Measurements from ENCODE around the gene PSMA8. TPM values are rescaled to one million over a fixed set of nuclear protein-coding genes. Genes with fewer than 3 reads are reported as not detected.

Gene PSMA8
- total RNA-seq (2022; extraction: Qiagen RNA extraction) = not detected in 5 replicates

DNA sequence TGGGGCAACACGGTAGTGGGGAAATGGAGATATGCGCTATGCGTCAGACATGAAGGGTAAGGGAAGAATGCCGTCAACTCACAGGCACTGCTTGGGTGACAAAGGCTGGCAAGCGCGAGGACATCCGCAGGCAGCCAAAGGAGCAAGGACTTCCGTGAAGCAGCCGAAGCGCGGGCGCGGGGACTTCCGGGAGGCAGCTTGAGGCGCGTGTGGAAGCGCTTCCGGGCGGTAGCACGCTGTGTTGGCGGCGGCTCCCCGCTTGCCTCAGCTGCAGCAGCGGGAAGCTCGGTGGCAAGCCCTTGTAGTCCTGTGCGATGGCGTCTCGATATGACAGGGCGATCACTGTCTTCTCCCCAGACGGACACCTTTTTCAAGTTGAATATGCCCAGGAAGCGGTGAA, at the start of gene PSMA8:
PSMA8 (plus strand) TSS at position 218 of the 400 bp plus-strand sequence; CDS start at position 315, 97 bp downstream.

GRCh38 chr18:26090130-26091046, 43.3 kb upstream of the PSMA8 start, which contains the start of gene SS18:
SS18 (minus strand) TSS chr18:26090613; CDS start chr18:26090569, 44 bp downstream.

DNA sequence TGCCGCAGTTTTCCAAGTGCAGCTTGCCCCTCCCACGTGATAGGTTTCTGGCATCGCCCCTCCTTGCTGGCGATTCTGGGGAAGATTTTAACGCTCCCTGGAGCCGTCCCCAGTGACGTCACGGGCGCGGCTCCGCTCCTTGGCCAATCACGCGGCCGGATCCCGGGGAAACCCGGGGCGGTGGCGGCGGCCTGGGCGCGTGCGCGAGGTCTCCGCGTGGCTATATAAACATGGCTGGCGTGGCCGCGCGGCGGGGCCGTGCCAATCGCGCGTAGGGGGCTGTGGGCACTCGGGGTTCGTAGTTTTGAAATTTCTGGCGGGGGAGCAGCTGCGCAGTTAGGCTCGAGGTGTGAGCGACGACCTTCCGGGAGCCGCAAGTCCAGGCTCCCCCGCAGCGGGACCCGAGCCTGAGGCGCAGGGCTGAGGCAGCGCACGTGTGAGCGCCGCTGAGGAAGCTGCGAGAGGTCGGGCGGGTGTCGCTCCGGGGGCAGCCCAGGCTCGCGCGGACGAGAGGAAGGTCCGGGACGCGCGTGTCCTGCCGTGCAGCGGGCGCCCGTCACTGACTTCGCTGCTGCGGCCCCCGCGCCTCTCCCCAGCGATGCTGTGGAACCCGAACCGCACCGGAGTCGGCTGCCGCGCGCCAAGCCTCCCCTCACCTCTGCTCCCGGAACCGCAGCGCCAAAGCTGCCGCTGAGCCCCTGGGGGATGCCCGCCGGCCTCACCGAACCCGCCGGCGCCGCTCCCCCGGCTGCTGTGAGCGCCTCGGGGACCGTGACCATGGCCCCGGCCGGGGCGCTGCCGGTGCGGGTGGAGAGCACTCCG, 92.8 kb downstream of the PSMA8 start, which contains the start of gene TAF4B:
TAF4B (plus strand) TSS at position 217 of the 822 bp plus-strand sequence; CDS start at position 706, 489 bp downstream.

Other genes starting within 250 kb of the PSMA8 start
- gene SS18, start 43.3 kb upstream of the PSMA8 start, total RNA-seq (2022; extraction: Qiagen RNA extraction) = 44.5 to 56.4 TPM (median 53.0 TPM) in 5 replicates
- gene TAF4B, start 92.6 kb downstream of the PSMA8 start, total RNA-seq (2022; extraction: Qiagen RNA extraction) = 4.1 to 5.3 TPM (median 4.6 TPM) in 5 replicates